K562 (cell line): ENCODE measurements around the gene TOX3.

Experiments used
- CREBBP ChIP-seq: IDR thresholded peaks from one replicate; pipeline ENCODE4 v1.6.1; 2012; ENCODE audit warnings: low read depth, mild to moderate bottlenecking, control low read depth, inconsistent platforms, low read length
- EP300 ChIP-seq: IDR thresholded peaks from 2 replicates; pipeline ENCODE4 v1.6.1; 2012; ENCODE audit warnings: low read length, improper control_type of control experiment
- EZH2 ChIP-seq: IDR thresholded peaks from 2 replicates; pipeline ENCODE4 v1.6.1; 2012; ENCODE audit warnings: low read depth, mild to moderate bottlenecking, inconsistent platforms, low read length, borderline replicate concordance
- POLR2A ChIP-seq: fragments of 450-650 bp; conservative IDR thresholded peaks from 2 replicates; pipeline ENCODE4 v1.6.1; 2016
- PTBP1 ChIP-seq: fragments of 200-400 bp; formaldehyde crosslinking; IDR thresholded peaks from 2 replicates; pipeline ENCODE4 v1.6.1; 2017; ENCODE audit warnings: low read depth, low read length
- RCOR1 ChIP-seq, 2 experiments: IDR thresholded peaks; 2 replicates each; pipeline ENCODE4 v1.6.1; 2012; ENCODE audit warnings: low read depth in 2 of 2, low read length in 2 of 2, borderline replicate concordance in 1 of 2, improper control_type of control experiment in 1 of 2
- SREBF1 ChIP-seq: fragments of 150-350 bp; IDR thresholded peaks from 2 replicates; pipeline ENCODE4 v1.6.1; 2014; ENCODE audit warnings: antibody characterized with exemption, low read depth, low read length, borderline replicate concordance

GRCh38 chr16:52545898-52546266 is 1.1 kb downstream of the TOX3 start:
- TF ChIP-seq EZH2 (no peak), EP300 (no peak), PTBP1 (no peak), CREBBP (no peak), SREBF1 (no peak), RCOR1 (IDR thresholded peaks at IDR 0.05; ENCODE audit: borderline replicate concordance in 1 of 2, low read depth in 2 of 2, low read length in 2 of 2) (no peak), POLR2A (no peak)
